Endodermal cell (in vitro differentiated cells): ENCODE data around the gene SUGP2. TPM values are rescaled to one million over a fixed set of nuclear protein-coding genes. Genes with fewer than 3 reads are reported as not detected.

Experiments used
- DNase-seq: peaks from one replicate; pipeline ENCODE4 v3.0.0-alpha.2; 2017
- H3K27ac ChIP-seq: 2 replicates; pipeline ENCODE4 v1.5.1; 2013; ENCODE audit warnings: mild to moderate bottlenecking, low read depth, low read length, moderate library complexity
- H3K27me3 ChIP-seq: 2 replicates; pipeline ENCODE4 v1.6.1; 2013; ENCODE audit warnings: mild to moderate bottlenecking, low read length, moderate library complexity; ENCODE audit not compliant: insufficient read depth, control insufficient read depth, poor library complexity, severe bottlenecking
- H3K36me3 ChIP-seq: 2 replicates; pipeline ENCODE4 v1.7.0; 2013; ENCODE audit warnings: mild to moderate bottlenecking, low read length, moderate library complexity; ENCODE audit not compliant: control insufficient read depth, insufficient read depth
- H3K4me1 ChIP-seq: one replicate; pipeline ENCODE4 v1.7.0; 2013; ENCODE audit warnings: low read length; ENCODE audit not compliant: control insufficient read depth, insufficient read depth
- H3K4me3 ChIP-seq: 2 replicates; pipeline ENCODE4 v1.5.1; 2013; ENCODE audit warnings: mild to moderate bottlenecking, low read length, moderate library complexity
- H3K9ac ChIP-seq: 2 replicates; pipeline ENCODE4 v1.6.1; 2013; ENCODE audit warnings: mild to moderate bottlenecking, low read length, moderate library complexity; ENCODE audit not compliant: poor library complexity, severe bottlenecking; ENCODE audit errors: extremely low read depth
- H3K9me3 ChIP-seq: 2 replicates; pipeline ENCODE4 v1.6.1; 2013; ENCODE audit warnings: mild to moderate bottlenecking, low read length, moderate library complexity; ENCODE audit not compliant: control insufficient read depth
- H3K27ac Mint-ChIP-seq: 2 replicates; pipeline ENCODE4 v1.8.0; 2020; ENCODE audit warnings: mixed read lengths
- H3K27me3 Mint-ChIP-seq: 2 replicates; pipeline ENCODE4 v1.8.0; 2021; ENCODE audit warnings: mild to moderate bottlenecking, mixed read lengths; ENCODE audit not compliant: insufficient read depth
- H3K36me3 Mint-ChIP-seq: 2 replicates; pipeline ENCODE4 v1.8.0; 2020; ENCODE audit warnings: low read depth, mixed read lengths
- H3K4me1 Mint-ChIP-seq: 2 replicates; pipeline ENCODE4 v1.8.0; 2020; ENCODE audit warnings: mixed read lengths
- H3K4me3 Mint-ChIP-seq: 2 replicates; pipeline ENCODE4 v1.8.0; 2020; ENCODE audit warnings: mild to moderate bottlenecking, moderate library complexity, mixed read lengths
- H3K9me3 Mint-ChIP-seq: 2 replicates; pipeline ENCODE4 v1.8.0; 2020; ENCODE audit warnings: mild to moderate bottlenecking, mixed read lengths
- WGBS, 2 experiments: methylation state at CpG; one replicate each; pipeline versions ENCODE4 v1.1.5 to v1.1.7; 2013; ENCODE audit warnings: missing lambda C conversion rate in 2 of 2, mixed read lengths in 1 of 2; ENCODE audit not compliant: insufficient coverage in 1 of 2, insufficient read length in 1 of 2; 5-methylcytosine and 5-hydroxymethylcytosine counted together
- total RNA-seq, 2 donors: library from RNA; stranded (reverse); fragmentation: NEBNext Ultra II Directional in 1 of 2; extraction: Animal tissue kit (Norgen Biotek cat#: 25700) in 1 of 2; gene quantifications; 2 replicates in 1 of 2; 3 replicates in 1 of 2; pipeline ENCODE4 v1.2.1, GENCODE V29; 2021
- TF ChIP-seq, protein P1 (sequence below): fragments of 200-600 bp; sonication (generic); conservative IDR thresholded peaks from 2 replicates; pipeline ENCODE4 v1.5.0; 2021; ENCODE audit warnings: antibody characterized with exemption, mild to moderate bottlenecking

SUGP2 gene
- total RNA-seq, 2 donors from 2014 or later = 121 to 157 TPM

DNA sequence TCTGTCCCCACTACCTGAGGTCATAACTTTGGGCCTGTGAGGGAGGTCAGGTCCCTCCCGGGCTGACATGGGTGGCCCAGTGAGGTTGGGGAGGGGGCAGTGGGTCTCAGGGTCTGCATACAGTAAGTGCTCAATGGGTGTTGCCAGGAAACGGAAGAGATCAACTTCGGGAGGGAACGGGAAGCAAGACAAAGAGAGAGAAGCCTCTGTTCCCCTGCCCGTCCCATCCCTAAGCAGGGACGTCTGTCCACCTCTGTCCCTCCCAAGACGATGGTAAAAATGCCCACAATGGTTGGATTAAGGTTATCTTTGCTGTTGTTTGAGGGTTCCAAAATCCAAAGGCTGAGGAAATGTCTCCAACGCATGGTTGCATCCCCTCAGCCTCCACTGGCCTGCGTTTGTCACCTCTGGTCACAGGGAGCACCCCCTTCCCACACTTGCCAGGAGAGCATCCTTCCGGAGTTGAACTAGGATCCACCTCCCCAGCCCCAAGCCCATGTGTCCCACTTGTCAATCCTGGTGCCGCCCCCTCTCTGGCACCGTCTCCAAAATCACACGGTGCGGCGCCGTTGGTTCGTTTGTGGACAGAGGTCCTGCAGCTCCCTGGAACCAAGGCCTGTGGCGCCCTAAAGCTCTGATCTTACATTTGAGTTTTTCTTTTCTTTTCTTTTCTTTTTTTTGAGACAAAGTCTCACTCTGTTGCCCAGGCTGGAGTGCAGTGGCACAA lies 91.5 kb downstream of the SUGP2 start:
- TF ChIP-seq, protein P1, sequence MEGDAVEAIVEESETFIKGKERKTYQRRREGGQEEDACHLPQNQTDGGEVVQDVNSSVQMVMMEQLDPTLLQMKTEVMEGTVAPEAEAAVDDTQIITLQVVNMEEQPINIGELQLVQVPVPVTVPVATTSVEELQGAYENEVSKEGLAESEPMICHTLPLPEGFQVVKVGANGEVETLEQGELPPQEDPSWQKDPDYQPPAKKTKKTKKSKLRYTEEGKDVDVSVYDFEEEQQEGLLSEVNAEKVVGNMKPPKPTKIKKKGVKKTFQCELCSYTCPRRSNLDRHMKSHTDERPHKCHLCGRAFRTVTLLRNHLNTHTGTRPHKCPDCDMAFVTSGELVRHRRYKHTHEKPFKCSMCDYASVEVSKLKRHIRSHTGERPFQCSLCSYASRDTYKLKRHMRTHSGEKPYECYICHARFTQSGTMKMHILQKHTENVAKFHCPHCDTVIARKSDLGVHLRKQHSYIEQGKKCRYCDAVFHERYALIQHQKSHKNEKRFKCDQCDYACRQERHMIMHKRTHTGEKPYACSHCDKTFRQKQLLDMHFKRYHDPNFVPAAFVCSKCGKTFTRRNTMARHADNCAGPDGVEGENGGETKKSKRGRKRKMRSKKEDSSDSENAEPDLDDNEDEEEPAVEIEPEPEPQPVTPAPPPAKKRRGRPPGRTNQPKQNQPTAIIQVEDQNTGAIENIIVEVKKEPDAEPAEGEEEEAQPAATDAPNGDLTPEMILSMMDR = no peak
- H3K36me3 ChIP-seq = no peaks in the 10 kb centered on the region
- peak; percentile 59 for DNase-seq
- no peaks in the 10 kb centered on the region for H3K9me3 ChIP-seq
- H3K27me3 ChIP-seq = peaks cover 14% of the 10 kb centered on the region
- H3K4me1 ChIP-seq = no peaks in the 10 kb centered on the region
- no peak overlapping the region for H3K27ac ChIP-seq
- H3K4me3 ChIP-seq = no peak overlapping the region
- Mint-ChIP-seq H3K27me3 (peaks cover 56% of the 10 kb centered on the region), H3K27ac (no peak overlapping the region), H3K4me3 (peak overlapping the region; percentile 75), H3K36me3 (peaks cover 16% of the 10 kb centered on the region), H3K9me3 (no peaks in the 10 kb centered on the region), H3K4me1 (peaks cover 7% of the 10 kb centered on the region)
- 77 to 78% methylated on average over 17 to 18 of the region's 18 CpGs for WGBS, 2 experiments
- no peak overlapping the region for H3K9ac ChIP-seq

Other genes starting within 250 kb of the SUGP2 start
- gene COMP, start 242.2 kb downstream of the SUGP2 start, total RNA-seq = not detected
- 10 to 100 TPM; 82.1 to 87.3 TPM for gene UPF1, start 201.6 kb downstream of the SUGP2 start, total RNA-seq
- gene CERS1, start 137.4 kb downstream of the SUGP2 start, total RNA-seq = 10 to 100 TPM; 16.6 to 25.5 TPM
- gene COPE, start 114.1 kb downstream of the SUGP2 start, total RNA-seq = 100 to 1,000 TPM; 226 to 241 TPM
- 10 to 100 TPM; 30.4 to 37.9 TPM for gene DDX49, start 113.8 kb downstream of the SUGP2 start, total RNA-seq
- gene HOMER3, start 92.3 kb downstream of the SUGP2 start, total RNA-seq = 10 to 100 TPM; 21.5 to 31.2 TPM
- gene ARMC6, start 86 bp upstream of the SUGP2 start, total RNA-seq = 10 to 100 TPM; 26.1 to 37.8 TPM
- gene SLC25A42, start 30.5 kb upstream of the SUGP2 start, total RNA-seq = 1 to 10 TPM; 6.6 to 7.2 TPM
- 10 to 100 TPM; 56.1 to 66.6 TPM for gene TMEM161A, start 105.0 kb upstream of the SUGP2 start, total RNA-seq
- 1 to 10 TPM; 1.2 to 1.6 TPM for gene MEF2B, start 136.7 kb upstream of the SUGP2 start, total RNA-seq
- 10 to 100 TPM; 22.6 to 34.3 TPM for gene BORCS8, start 158.6 kb upstream of the SUGP2 start, total RNA-seq
- gene RFXANK, start 158.7 kb upstream of the SUGP2 start, total RNA-seq = 100 to 1,000 TPM; 117 to 122 TPM
- 10 to 100 TPM; 14.7 to 17.2 TPM for gene NR2C2AP, start 169.9 kb upstream of the SUGP2 start, total RNA-seq
- 1 to 10 TPM in 1 of 2 donors, under 1 TPM in 1; 0.77 to 4.2 TPM for gene NCAN, start 178.4 kb upstream of the SUGP2 start, total RNA-seq
- gene TM6SF2, start 239.8 kb upstream of the SUGP2 start, total RNA-seq = 10 to 100 TPM in 1 of 2 donors, 1 to 10 TPM in 1; 8.2 to 13.1 TPM